Neural progenitor cell (in vitro differentiated cells): ENCODE measurements around the gene LGALS3BP. TPM values are rescaled to one million over a fixed set of nuclear protein-coding genes. Genes with fewer than 3 reads are reported as not detected.

Experiments
- DNase-seq: peaks from one replicate; pipeline ENCODE4 v3.0.0-alpha.2; 2016; ENCODE audit warnings: low spot score
- H2AFZ ChIP-seq: fragments of 200-600 bp; sonication (generic); replicated peaks from 2 replicates; pipeline ENCODE4 v1.6.1; 2016; ENCODE audit warnings: antibody characterized with exemption
- H3F3A ChIP-seq: fragments of 200-600 bp; sonication (generic); 2 replicates; pipeline ENCODE4 v1.6.1; 2016; ENCODE audit warnings: antibody characterized with exemption, low read depth
- H3K27ac ChIP-seq: fragments of 200-600 bp; sonication (generic); 2 replicates; pipeline ENCODE4 v1.5.1; 2016; ENCODE audit warnings: mild to moderate bottlenecking
- H3K27me3 ChIP-seq: fragments of 200-600 bp; sonication (generic); 2 replicates; pipeline ENCODE4 v1.6.1; 2016; ENCODE audit warnings: mild to moderate bottlenecking, moderate library complexity
- H3K36me3 ChIP-seq: fragments of 200-600 bp; sonication (generic); 2 replicates; pipeline ENCODE4 v1.5.1; 2016
- H3K4me1 ChIP-seq: fragments of 200-600 bp; sonication (generic); 2 replicates; pipeline ENCODE4 v1.6.1; 2016; ENCODE audit warnings: mixed run types
- H3K4me2 ChIP-seq: fragments of 200-600 bp; sonication (generic); 2 replicates; pipeline ENCODE4 v1.6.1; 2016
- H3K4me3 ChIP-seq: fragments of 200-600 bp; sonication (generic); 2 replicates; pipeline ENCODE4 v1.5.1; 2016
- H3K79me2 ChIP-seq: fragments of 200-600 bp; sonication (generic); 2 replicates; pipeline ENCODE4 v1.6.1; 2016; ENCODE audit warnings: low read depth
- H3K9ac ChIP-seq: fragments of 200-600 bp; sonication (generic); 2 replicates; pipeline ENCODE4 v1.6.1; 2016
- H3K9me3 ChIP-seq: fragments of 200-600 bp; sonication (generic); 2 replicates; pipeline ENCODE4 v1.5.1; 2016; ENCODE audit warnings: low read depth
- H4K20me1 ChIP-seq: fragments of 200-600 bp; sonication (generic); 2 replicates; pipeline ENCODE4 v1.6.1; 2016; ENCODE audit warnings: low read depth
- H3K27ac Mint-ChIP-seq: 3 replicates; pipeline ENCODE4 v1.8.0; 2021; ENCODE audit warnings: mixed read lengths
- H3K27me3 Mint-ChIP-seq: 2 replicates; pipeline ENCODE4 v1.8.0; 2022; ENCODE audit warnings: low read depth, mild to moderate bottlenecking, inconsistent platforms, moderate library complexity, mixed read lengths; ENCODE audit not compliant: insufficient read depth
- H3K36me3 Mint-ChIP-seq: 3 replicates; pipeline ENCODE4 v1.8.0; 2021; ENCODE audit warnings: mixed read lengths
- H3K4me1 Mint-ChIP-seq: 3 replicates; pipeline ENCODE4 v1.8.0; 2021; ENCODE audit warnings: mixed read lengths
- H3K4me3 Mint-ChIP-seq: 3 replicates; pipeline ENCODE4 v1.8.0; 2021; ENCODE audit warnings: mild to moderate bottlenecking, moderate library complexity, mixed read lengths
- H3K9me3 Mint-ChIP-seq: 3 replicates; pipeline ENCODE4 v1.8.0; 2020; ENCODE audit warnings: mixed read lengths
- CTCF ChIP-seq: fragments of 200-600 bp; sonication (generic); IDR thresholded peaks from 2 replicates; pipeline ENCODE4 v1.5.1; 2017; ENCODE audit warnings: antibody characterized with exemption, mild to moderate bottlenecking
- EZH2 ChIP-seq: fragments of 200-600 bp; sonication (generic); IDR thresholded peaks from 2 replicates; pipeline ENCODE4 v1.6.1; 2017; ENCODE audit warnings: antibody characterized with exemption, mild to moderate bottlenecking, moderate library complexity
- EZH2phosphoT487 ChIP-seq: fragments of 200-600 bp; sonication (generic); IDR thresholded peaks from 2 replicates; pipeline ENCODE4 v1.6.1; 2017; ENCODE audit warnings: antibody characterized with exemption
- total RNA-seq: library from RNA; depleted of rRNA; stranded (reverse); fragments of >200 nt; gene quantifications from 2 replicates; pipeline ENCODE4 v1.2.3, GENCODE V29; 2015; ENCODE audit warnings: low replicate concordance

The LGALS3BP gene
- total RNA-seq, 1 donor from 2014 or later, result 17.5 TPM

- no peaks in the 10 kb centered on the region for H3F3A ChIP-seq
- H3K4me3 ChIP-seq, result peak within 1 kb of the TSS; percentile 98
- H3K27me3 ChIP-seq, result no peaks in the 10 kb centered on the region
- peak within 1 kb of the TSS; percentile 98 for H3K4me2 ChIP-seq
- H2AFZ ChIP-seq, result peak within 1 kb of the TSS; percentile 81
- Mint-ChIP-seq H3K4me1 (peaks cover 27% of the 10 kb centered on the region), H3K27ac (peak within 1 kb of the TSS; percentile 77), H3K4me3 (peak within 1 kb of the TSS; percentile 96), H3K27me3 (peaks cover 18% of the 10 kb centered on the region), H3K36me3 (no peaks in the 10 kb centered on the region), H3K9me3 (peaks cover 25% of the 10 kb centered on the region)
- H3K36me3 ChIP-seq, result no peaks in the 10 kb centered on the region
- no peak within 1 kb of the TSS for H3K27ac ChIP-seq
- DNase-seq, result peak; percentile 93
- H4K20me1 ChIP-seq, result peaks cover 34% of the 10 kb centered on the region
- peaks cover 8% of the 10 kb centered on the region for H3K4me1 ChIP-seq
- H3K9ac ChIP-seq, result peak within 1 kb of the TSS; percentile 84
- peaks cover 32% of the 10 kb centered on the region for H3K79me2 ChIP-seq
- TF ChIP-seq EZH2phosphoT487, result no peak
- no peak for TF ChIP-seq CTCF
- TF ChIP-seq EZH2, result no peak
- H3K9me3 ChIP-seq, result peaks cover 14% of the 10 kb centered on the region
Observed at GRCh38 chr17:79009397-79010303, 29.9 kb upstream of the LGALS3BP start, which contains the start of gene CANT1. Gene CANT1 (minus strand): TSS chr17:79009764. CDS start chr17:78997622, 12,142 bp downstream.

- Histone ChIP-seq H3K4me1 (peaks cover 8% of the 10 kb centered on the region), H3K4me2 (peak overlapping the region; percentile 98), H3K27me3 (no peaks in the 10 kb centered on the region), H4K20me1 (peaks cover 34% of the 10 kb centered on the region), H3K36me3 (no peaks in the 10 kb centered on the region), H3F3A (no peaks in the 10 kb centered on the region), H3K4me3 (peak overlapping the region; percentile 98), H2AFZ (peak overlapping the region; percentile 51), H3K79me2 (peaks cover 32% of the 10 kb centered on the region), H3K27ac (no peak overlapping the region), H3K9me3 (peaks cover 6% of the 10 kb centered on the region), H3K9ac (peak overlapping the region; percentile 84)
- Mint-ChIP-seq H3K4me3 (peak overlapping the region; percentile 96), H3K4me1 (peaks cover 27% of the 10 kb centered on the region), H3K9me3 (peaks cover 18% of the 10 kb centered on the region), H3K27me3 (peaks cover 18% of the 10 kb centered on the region), H3K27ac (peak overlapping the region; percentile 26), H3K36me3 (no peaks in the 10 kb centered on the region)
- no peak for TF ChIP-seq EZH2
- no peak for TF ChIP-seq CTCF
- no peak for TF ChIP-seq EZH2phosphoT487
- no peak for DNase-seq
Observed at GRCh38 chr17:79008666-79009387, 29.1 kb upstream of the LGALS3BP start.

GRCh38 chr17:79007504-79008381, 28.0 kb upstream of the LGALS3BP start:
- H3K4me1 Mint-ChIP-seq, result peaks cover 31% of the 10 kb centered on the region
- H3K27me3 Mint-ChIP-seq, result peaks cover 15% of the 10 kb centered on the region
- Histone ChIP-seq H3K9ac (no peak overlapping the region), H3K27me3 (no peaks in the 10 kb centered on the region), H3K4me1 (peaks cover 11% of the 10 kb centered on the region), H3K36me3 (no peaks in the 10 kb centered on the region), H3K9me3 (no peaks in the 10 kb centered on the region), H2AFZ (no peak overlapping the region), H3K4me3 (no peak overlapping the region), H4K20me1 (peaks cover 44% of the 10 kb centered on the region), H3K79me2 (peaks cover 32% of the 10 kb centered on the region), H3K4me2 (no peak overlapping the region), H3K27ac (no peak overlapping the region), H3F3A (no peaks in the 10 kb centered on the region)
- H3K9me3 Mint-ChIP-seq, result peaks cover 11% of the 10 kb centered on the region
- no peaks in the 10 kb centered on the region for H3K36me3 Mint-ChIP-seq
- peak overlapping the region; percentile 51 for H3K27ac Mint-ChIP-seq
- no peak for TF ChIP-seq CTCF
- TF ChIP-seq EZH2, result no peak
- TF ChIP-seq EZH2phosphoT487, result no peak
- no peak for DNase-seq
- peak overlapping the region; percentile 96 for H3K4me3 Mint-ChIP-seq
